Hematopoietic multipotent progenitor cell treated with erythropoietin and hydrocortisone succinate and interleukin-3 and kit ligand, for 15 days (in vitro differentiated cells): Measurements from ENCODE around the gene RNF141.

Experiments used
- DNase-seq: peaks from one replicate; pipeline ENCODE4 v3.0.0-alpha.2; 2015; ENCODE audit warnings: low spot score

The RNF141 gene

GRCh38 chr11:10561043-10561818 lies 20.2 kb upstream of the RNF141 start:
- no peak for DNase-seq

- DNase-seq, result no peak
Measured at GRCh38 chr11:10558288-10558687, 17.3 kb upstream of the RNF141 start.

GRCh38 chr11:10556590-10556989 lies 15.6 kb upstream of the RNF141 start:
- no peak for DNase-seq

- DNase-seq, result no peak
Measured at GRCh38 chr11:10551845-10552352, 10.9 kb upstream of the RNF141 start.

- DNase-seq, result no peak
Measured at GRCh38 chr11:10551290-10551592, 10.3 kb upstream of the RNF141 start.

GRCh38 chr11:10550503-10551289 lies 9.7 kb upstream of the RNF141 start:
- no peak for DNase-seq

GRCh38 chr11:10544491-10545465 lies 3.8 kb upstream of the RNF141 start:
- DNase-seq, result no peak

- DNase-seq, result no peak
Measured at GRCh38 chr11:10543782-10544181, 2.8 kb upstream of the RNF141 start.

GRCh38 chr11:10542776-10543175 lies 1.8 kb upstream of the RNF141 start:
- no peak for DNase-seq

- DNase-seq, result no peak
Measured at GRCh38 chr11:10541561-10541930, 559 bp upstream of the RNF141 start.

- peak; percentile 20 for DNase-seq
Measured at GRCh38 chr11:10540546-10540914, 457 bp downstream of the RNF141 start.

GRCh38 chr11:10539339-10539738 lies 1.6 kb downstream of the RNF141 start:
- DNase-seq, result no peak

- no peak for DNase-seq
Measured at GRCh38 chr11:10538924-10539323, 2.1 kb downstream of the RNF141 start.

GRCh38 chr11:10537600-10537999 lies 3.4 kb downstream of the RNF141 start:
- DNase-seq, result no peak

GRCh38 chr11:10534316-10534715 lies 6.7 kb downstream of the RNF141 start:
- no peak for DNase-seq

- no peak for DNase-seq
Measured at GRCh38 chr11:10533323-10533722, 7.7 kb downstream of the RNF141 start.

GRCh38 chr11:10532526-10532925 lies 8.5 kb downstream of the RNF141 start:
- DNase-seq, result no peak

- no peak for DNase-seq
Measured at GRCh38 chr11:10529279-10529678, 11.7 kb downstream of the RNF141 start.

GRCh38 chr11:10528121-10528520 lies 12.9 kb downstream of the RNF141 start:
- DNase-seq, result no peak

- no peak for DNase-seq
Measured at GRCh38 chr11:10526974-10527918, 13.7 kb downstream of the RNF141 start.

GRCh38 chr11:10524471-10524870 lies 16.5 kb downstream of the RNF141 start:
- no peak for DNase-seq
